HG03342 (cell line): ENCODE results near the gene PLA2G12A.
"Not testable (repeated sequence)": the region's sequence is repeated elsewhere in the genome, so short reads cannot be mapped to it uniquely, and the experiment has no call there.

Experiments
- ATAC-seq: cut with Tn5 transposase; IDR thresholded peaks from one replicate; pipeline ENCODE4 v1.9.1; 2021; ENCODE audit warnings: mild to moderate bottlenecking, moderate library complexity; ENCODE audit not compliant: unreplicated experiment

The PLA2G12A gene

DNA sequence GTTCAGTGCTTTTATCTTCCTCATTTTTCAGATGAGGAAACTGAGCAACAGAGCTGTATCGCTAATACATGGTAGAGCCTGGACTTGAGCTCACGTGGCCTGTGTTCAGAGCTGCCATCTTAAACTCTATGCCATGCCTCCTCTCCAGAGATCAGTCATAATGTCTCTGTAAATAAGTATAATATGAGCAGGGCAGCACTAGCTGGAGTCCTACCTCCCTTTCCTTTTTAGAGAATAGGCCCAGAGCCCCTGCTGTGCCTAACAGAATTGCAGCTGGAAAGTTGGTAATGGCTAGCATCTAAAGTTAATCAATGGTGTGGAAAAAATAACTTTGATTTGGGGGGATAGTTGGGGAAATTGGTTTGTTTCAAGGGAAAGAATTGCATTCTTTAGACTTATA lies 47.0 kb downstream of the PLA2G12A start:
- no peak for ATAC-seq

DNA sequence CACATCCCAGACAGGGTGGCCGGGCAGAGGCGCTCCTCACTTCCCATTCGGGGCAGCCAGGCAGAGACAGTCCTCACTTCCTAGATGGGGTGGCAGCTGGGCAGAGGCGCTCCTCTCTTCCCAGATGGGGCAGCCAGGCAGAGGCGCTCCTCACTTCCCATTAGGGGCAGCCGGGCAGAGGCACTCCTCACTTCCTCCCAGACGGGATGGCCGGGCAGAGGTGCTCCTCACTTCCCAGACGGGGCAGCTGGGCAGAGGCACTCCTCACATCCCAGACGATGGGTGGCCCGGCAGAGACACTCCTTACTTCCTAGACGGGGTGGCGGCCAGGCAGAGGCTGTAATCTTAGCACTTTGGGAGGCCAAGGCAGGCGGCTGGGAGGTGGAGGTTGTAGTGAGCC lies 50.9 kb downstream of the PLA2G12A start:
- not testable (repeated sequence) for ATAC-seq

DNA sequence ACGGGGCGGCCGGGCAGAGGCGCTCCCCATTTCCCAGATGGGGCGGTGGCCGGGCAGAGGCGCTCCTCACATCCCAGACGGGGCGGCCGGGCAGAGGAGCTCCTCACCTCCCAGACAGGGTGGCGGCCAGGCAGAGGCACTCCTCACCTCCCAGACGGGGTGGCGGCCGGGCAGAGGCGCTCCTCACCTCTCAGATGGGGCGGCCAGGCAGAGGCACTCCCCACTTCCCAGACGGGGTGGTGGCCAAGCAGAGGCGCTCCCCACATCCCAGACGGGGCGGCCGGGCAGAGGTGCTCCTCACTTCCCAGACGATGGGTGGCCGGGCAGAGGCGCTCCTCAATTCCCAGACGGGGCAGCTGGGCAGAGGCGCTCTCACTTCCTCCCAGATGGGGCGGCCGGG lies 51.4 kb downstream of the PLA2G12A start:
- not testable (repeated sequence) for ATAC-seq

DNA sequence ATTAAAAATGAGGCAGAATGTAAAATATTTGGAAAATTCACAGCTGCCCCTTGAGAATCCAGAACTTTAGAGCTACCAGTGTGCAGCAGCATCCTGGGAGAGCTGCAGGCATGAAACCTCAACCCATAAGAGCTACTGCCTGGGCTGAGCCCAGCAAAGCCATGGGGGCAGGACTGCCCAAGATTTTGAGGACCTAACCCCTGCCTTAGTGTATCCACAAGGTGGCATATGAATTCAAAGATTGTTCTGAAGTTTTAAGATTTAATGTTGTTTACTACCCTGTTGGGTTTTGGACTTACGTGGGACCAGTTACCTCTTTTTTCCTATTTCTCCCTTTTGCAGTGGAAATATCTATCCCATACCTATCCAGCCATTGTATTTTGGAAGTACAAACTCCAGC lies 53.0 kb downstream of the PLA2G12A start:
- ATAC-seq: no peak

DNA sequence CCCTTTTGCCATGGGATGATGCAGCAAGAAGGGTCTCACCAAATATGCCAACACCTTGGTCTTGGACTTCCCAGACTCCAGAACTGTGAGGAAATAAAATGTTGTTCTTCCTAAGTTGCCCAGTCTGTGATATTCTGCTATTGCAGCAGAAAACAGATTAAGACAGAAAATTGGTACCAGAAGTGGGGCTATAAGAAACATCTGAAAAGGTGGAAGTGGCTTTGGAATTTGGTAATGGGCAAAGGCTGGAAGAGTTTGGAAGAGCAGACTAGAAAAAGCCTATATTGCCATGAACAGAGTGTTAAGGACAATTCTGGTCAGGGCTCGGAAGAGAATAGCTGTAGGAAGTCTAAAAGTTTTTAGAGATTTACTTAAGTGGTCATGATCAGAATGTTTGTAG lies 54.0 kb downstream of the PLA2G12A start:
- ATAC-seq: no peak

DNA sequence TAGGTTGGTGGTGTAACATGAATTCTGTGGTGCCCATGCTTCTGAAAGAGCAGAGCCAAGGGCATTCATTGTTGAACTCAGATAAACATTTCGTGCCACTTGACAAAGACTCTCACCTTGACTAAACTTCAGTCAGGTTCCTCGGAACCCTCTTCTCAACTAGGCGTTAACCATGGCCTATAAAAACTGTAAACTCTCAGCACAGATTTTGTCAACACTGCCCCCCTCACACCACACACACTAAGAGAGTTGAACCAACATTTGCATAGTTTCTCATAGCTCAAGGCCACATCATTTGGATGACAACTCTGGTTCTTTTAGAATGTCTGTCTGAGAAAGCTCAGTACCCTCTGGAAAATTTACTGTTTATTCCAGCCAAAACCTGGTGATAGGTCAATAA lies 54.7 kb downstream of the PLA2G12A start:
- no peak for ATAC-seq

DNA sequence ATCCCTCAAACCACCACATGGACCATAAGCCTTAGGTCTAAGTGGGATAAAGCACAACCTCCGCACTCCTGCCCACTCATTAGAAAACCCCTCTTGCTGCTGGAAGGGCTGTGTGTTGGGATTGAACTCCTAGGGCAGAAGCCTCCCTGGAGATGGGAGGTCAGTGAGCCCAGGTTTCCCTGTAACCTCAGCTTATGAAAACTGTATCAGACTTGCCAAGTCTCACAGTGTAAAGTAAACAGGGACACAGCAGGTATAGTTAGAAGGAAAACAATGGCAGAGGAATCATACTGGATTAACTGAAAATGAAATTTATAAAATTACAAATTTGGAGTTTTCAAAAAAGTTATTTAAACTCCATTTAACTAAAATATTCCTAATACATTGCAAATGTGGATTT lies 56.6 kb downstream of the PLA2G12A start:
- no peak for ATAC-seq

DNA sequence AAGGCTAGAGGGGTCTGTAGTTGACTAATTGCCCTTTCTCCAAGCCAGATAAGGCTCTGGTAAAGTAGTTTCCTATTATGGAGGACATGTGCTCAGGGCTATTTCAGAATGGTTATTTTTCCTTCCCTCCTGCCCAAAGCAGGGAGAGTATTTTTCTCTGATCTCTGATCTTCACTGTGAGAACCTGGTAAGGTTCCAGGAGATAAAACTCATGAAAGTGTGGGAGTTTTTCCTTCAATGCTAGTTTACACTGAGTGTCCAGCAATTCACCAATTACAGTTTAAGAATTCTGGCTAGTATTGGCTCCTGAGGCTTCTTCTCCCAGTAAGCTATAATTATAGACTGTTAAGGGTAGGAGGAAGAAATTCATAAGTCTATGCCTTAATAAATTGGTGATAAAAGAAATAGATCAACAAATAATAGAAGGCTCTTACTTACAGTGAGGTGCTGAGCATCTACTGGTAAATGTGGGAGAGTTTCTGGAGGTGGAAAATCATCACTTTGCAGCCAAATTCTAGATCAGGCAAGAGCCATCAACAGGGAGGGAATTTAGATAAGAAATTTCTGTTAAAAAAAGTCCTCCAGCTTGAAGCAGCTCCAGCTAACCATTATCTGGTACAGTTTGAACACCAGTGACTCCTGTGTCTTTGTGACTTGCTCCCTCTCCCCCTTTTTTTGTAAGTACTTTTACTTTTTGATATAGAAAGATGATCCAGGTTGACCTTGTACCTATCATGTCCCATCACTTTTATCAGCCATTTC lies 57.5 kb downstream of the PLA2G12A start:
- ATAC-seq: no peak

DNA sequence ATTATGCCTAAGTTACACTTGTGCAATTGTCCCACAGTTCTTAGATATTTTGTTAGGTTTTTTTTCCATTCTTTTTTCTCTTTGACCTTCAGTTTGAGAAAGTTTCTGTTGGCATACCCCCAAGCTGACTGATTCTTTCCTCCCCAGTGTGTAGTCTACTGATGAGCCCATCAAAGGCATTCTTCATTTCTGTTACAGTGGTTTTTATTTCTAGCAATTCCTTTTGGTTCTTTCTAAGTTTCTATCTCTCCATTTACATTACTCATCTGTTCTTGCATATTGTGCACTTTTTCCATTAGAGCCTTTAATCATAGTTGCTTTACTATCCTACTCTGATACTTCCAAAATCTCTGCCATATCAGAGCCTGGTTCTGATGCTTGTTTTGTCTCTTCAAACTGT lies 58.5 kb downstream of the PLA2G12A start:
- ATAC-seq: no peak

DNA sequence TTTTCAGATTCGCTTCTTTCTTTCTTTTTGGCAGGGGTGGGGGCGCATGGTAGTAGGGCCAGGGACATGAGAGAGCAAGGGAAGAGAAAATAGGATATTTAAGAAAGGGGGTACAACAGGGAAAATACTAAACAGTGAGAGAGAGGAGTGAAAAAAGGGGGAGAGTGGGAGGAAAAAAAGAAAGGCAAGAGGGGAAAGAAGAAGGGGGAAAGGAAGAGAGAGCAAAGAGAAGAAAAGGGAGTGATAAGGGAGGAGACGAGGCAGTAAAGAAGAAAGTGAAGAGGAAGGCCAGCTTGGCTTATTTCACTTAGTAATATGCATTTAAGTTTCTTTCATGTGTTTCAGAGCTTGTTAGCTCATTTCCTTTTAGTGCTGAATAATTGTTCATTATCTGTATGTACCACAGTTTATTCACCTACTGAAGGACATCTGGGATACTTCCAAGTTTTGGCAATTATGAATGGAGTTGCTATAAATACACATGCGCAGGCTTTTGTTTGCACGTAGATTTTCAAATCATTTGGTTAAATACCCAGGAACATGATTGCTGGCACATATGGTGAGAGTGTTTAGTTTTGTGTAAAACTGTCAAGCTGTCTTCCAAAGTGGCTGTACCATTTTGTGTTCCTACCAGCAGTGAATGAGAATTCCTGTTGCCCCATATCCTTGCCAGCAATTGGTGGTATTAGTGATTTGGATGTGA lies 63.9 kb downstream of the PLA2G12A start:
- no peak for ATAC-seq

DNA sequence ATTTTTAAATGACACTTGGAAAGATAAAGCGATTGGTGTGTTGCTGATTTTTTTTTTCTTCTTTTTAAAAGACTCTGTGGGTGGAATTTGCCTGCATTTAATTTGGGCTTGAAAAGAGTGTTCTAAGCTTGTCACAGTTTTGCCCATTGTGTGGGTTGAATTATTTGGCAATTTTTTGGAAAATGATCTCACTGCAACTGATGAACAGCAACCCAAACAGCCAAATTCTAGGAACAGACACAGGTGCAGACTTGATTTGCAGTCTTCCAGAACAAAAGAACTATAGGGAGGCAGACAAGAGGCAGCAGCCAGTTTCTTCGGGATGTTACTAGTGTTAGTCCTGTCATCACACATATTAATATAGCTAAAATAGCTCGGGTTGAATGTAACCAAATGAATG lies 67.1 kb downstream of the PLA2G12A start:
- no peak for ATAC-seq

DNA sequence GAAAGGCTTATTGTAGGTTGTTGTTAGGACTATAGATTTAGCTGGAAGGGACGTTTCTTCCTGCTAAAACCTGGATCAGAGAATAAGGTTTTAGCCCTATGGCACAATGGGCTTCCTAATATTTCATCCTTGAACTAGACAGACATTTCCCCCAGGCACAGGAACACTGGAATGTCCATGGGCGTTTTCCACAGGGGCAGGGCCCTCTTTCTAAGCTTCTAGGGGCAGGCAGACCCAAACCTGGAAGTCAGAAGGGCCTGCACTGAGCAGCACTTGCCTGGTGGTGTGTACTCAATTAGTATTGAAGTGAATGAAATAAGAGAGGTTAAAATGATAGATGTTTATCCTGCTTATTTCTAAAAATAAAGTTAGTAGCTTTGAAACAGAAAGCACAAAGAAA lies 67.8 kb downstream of the PLA2G12A start:
- no peak for ATAC-seq
